K562 (cell line): Measurements from ENCODE around the gene HOXC11. TPM values are rescaled to one million over a fixed set of nuclear protein-coding genes. Genes with fewer than 3 reads are reported as not detected.
A peak's percentile ranks its signal among the peaks of the same experiment; 100 is the strongest.

Experiments used
- CHD2 ChIP-seq: IDR thresholded peaks from 2 replicates; pipeline ENCODE4 v1.6.1; 2011; ENCODE audit warnings: low read depth, low read length
- CREB1 ChIP-seq, 2 experiments: sonication (generic) in 1 of 2; formaldehyde crosslinking in 1 of 2; IDR thresholded peaks; 2 replicates each; pipeline versions ENCODE4 v1.6.1 to v1.8.0; 2012 to 2022; ENCODE audit warnings: inconsistent platforms in 1 of 2, mild to moderate bottlenecking in 1 of 2, missing genetic modification reagents in 1 of 2, moderate library complexity in 1 of 2
- EP400 ChIP-seq: fragments of 450-650 bp; IDR thresholded peaks from 2 replicates; pipeline ENCODE4 v1.6.1; 2017; ENCODE audit warnings: antibody characterized with exemption, mild to moderate bottlenecking, moderate library complexity
- ESRRA ChIP-seq: fragments of 450-650 bp; IDR thresholded peaks from 2 replicates; pipeline ENCODE4 v1.6.1; 2014; ENCODE audit warnings: low read depth, mild to moderate bottlenecking, moderate library complexity, borderline replicate concordance
- HMG20B ChIP-seq: fragments of 250-450 bp; sonication (Bioruptor Pico); IDR thresholded peaks from 2 replicates; pipeline ENCODE4 v1.5.0; 2021; ENCODE audit warnings: mild to moderate bottlenecking
- NR2C2 ChIP-seq, 2 experiments: fragments of 200-800 bp in 1 of 2; sonication (Bioruptor generic) in 1 of 2; sonication (generic) in 1 of 2; formaldehyde crosslinking in 1 of 2; IDR thresholded peaks; 2 replicates each; pipeline versions ENCODE4 v1.6.1 to v1.8.0; 2016 to 2022; ENCODE audit warnings: mild to moderate bottlenecking in 1 of 2, missing compliant biosample characterization in 1 of 2, missing genetic modification characterization in 1 of 2, missing genetic modification reagents in 1 of 2
- RAD51 ChIP-seq: fragments of 450-650 bp; IDR thresholded peaks from 2 replicates; pipeline ENCODE4 v1.7.1; 2016; ENCODE audit warnings: low read depth, mild to moderate bottlenecking, borderline replicate concordance
- SAP30 ChIP-seq: fragments of 200-600 bp; sonication (generic); IDR thresholded peaks from 2 replicates; pipeline ENCODE4 v1.6.1; 2012; ENCODE audit warnings: borderline replicate concordance, low read depth, mild to moderate bottlenecking, moderate library complexity, low read length, control low read depth, inconsistent platforms; ENCODE audit not compliant: insufficient read depth, poor library complexity, severe bottlenecking
- TAF9B ChIP-seq: fragments of 450-650 bp; IDR thresholded peaks from 2 replicates; pipeline ENCODE4 v1.6.1; 2018; ENCODE audit warnings: mild to moderate bottlenecking; ENCODE audit not compliant: partially characterized antibody
- TFAM ChIP-seq: fragments of 250-450 bp; sonication (Bioruptor Pico); conservative IDR thresholded peaks from 2 replicates; pipeline ENCODE4 v1.5.0; 2021; ENCODE audit warnings: mild to moderate bottlenecking, moderate library complexity
- TFE3 ChIP-seq: fragments of 450-650 bp; formaldehyde crosslinking; IDR thresholded peaks from 2 replicates; pipeline ENCODE4 v1.4.0; 2020; ENCODE audit warnings: mild to moderate bottlenecking, mixed read lengths
- VEZF1 ChIP-seq: fragments of 200-800 bp; sonication (Bioruptor generic); IDR thresholded peaks from 2 replicates; pipeline ENCODE4 v1.6.1; 2017; ENCODE audit warnings: missing genetic modification characterization, missing compliant biosample characterization
- ZFP1 ChIP-seq: fragments of 450-650 bp; formaldehyde crosslinking; IDR thresholded peaks from 2 replicates; pipeline ENCODE4 v1.4.0; 2020; ENCODE audit warnings: mild to moderate bottlenecking, mixed read lengths
- ZFP91 ChIP-seq: sonication (generic); formaldehyde crosslinking; IDR thresholded peaks from 2 replicates; pipeline ENCODE4 v1.8.0; 2022; ENCODE audit warnings: mild to moderate bottlenecking, missing genetic modification reagents
- ZNF57 ChIP-seq: fragments of 450-650 bp; formaldehyde crosslinking; IDR thresholded peaks from 2 replicates; pipeline ENCODE4 v1.4.0; 2020; ENCODE audit warnings: mild to moderate bottlenecking, moderate library complexity
- polyA plus RNA-seq, 8 experiments: library from polyadenylated mRNA; depleted of rRNA in 4 of 8; stranded (reverse) in 5 of 8; unstranded in 3 of 8; fragments of >200 nt; fragmentation: Nextera tagmentation in 2 of 8; fragmentation: Illumina TruSeq in 1 of 8; extraction: Ambion mirVana in 2 of 8; extraction: Trizol in 1 of 8; gene quantifications; 2 replicates each; pipeline versions ENCODE4 v1.2.1 to v1.2.3, GENCODE V29; 2011 to 2014; ENCODE audit warnings: inconsistent platforms in 1 of 8, missing spikeins in 1 of 8
- total RNA-seq, 7 experiments: library from RNA; depleted of rRNA in 6 of 7; stranded (reverse); fragments of >200 nt in 6 of 7; fragmentation: Illumina TruSeq in 2 of 7; extraction: Trizol in 2 of 7; gene quantifications; 2 replicates each; pipeline versions ENCODE4 v1.2.1 to v1.2.3, GENCODE V29; 2011 to 2021; ENCODE audit warnings: low replicate concordance in 1 of 7
- TF ChIP-seq, protein P1 (sequence below): fragments of 450-650 bp; formaldehyde crosslinking; IDR thresholded peaks from 2 replicates; pipeline ENCODE4 v1.4.0; 2022; ENCODE audit warnings: missing genetic modification characterization
- TF ChIP-seq, protein P2 (sequence below): fragments of 250-450 bp; sonication (Bioruptor Pico); IDR thresholded peaks from 2 replicates; pipeline ENCODE4 v1.8.0; 2022; ENCODE audit warnings: moderate library complexity, mild to moderate bottlenecking, inconsistent platforms
- TF ChIP-seq, protein P3 (sequence below): fragments of 450-650 bp; IDR thresholded peaks from one replicate; pipeline ENCODE4 v1.6.1; 2018; ENCODE audit warnings: mild to moderate bottlenecking, moderate library complexity; ENCODE audit not compliant: partially characterized antibody

Gene HOXC11
- total and polyA plus RNA-seq, 9 of the 15 experiments (the other 6 are each of a cell fraction or from before 2014, with no cell fraction given), result not detected

DNA sequence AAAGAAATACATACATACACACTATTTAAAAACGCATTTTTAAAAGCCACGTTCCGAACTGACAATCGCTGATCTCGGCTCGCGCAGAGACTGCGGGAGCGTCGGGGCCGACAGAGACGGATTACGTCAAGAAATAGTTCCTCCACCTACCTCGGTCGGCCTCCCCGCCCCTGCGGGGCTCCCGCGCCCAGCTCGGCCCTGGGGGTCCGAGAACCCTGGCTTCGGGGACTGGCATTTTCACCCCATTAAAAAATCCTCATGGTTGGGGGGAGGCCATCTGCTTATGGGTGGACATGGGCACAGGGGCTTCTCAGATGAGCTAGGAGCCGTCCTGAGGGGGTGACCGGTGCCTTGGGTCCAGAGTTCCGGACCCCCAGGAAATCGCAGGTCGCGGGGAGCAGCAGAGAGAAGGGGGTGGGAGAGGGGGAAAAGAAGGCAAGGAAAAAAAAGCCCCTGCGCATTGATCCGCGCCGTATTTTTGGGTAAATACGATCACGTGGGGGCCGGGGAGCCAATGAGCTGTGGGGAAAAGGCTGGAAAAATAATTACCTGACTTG lies 26.7 kb downstream of the HOXC11 start (continued):
- TF ChIP-seq ZFP91 (no peak), HMG20B (CRISPR knock-in tag) (no peak), SAP30 (no peak), CREB1 (IDR thresholded peaks at IDR 0.05) (no peak), CREB1 (CRISPR knock-in tag; IDR thresholded peaks at IDR 0.05) (0 out of 2 replicates have a peak, but pooled peaks have one; percentile 24), ZFP1 (CRISPR knock-in tag) (no peak), CHD2 (peak; percentile 59; the same call in 1 of the 2 replicates), TFAM (CRISPR knock-in tag) (no peak), EP400 (peak; percentile 72), ESRRA (no peak), RAD51 (peak; percentile 94), TAF9B (peak; percentile 70), NR2C2 (CRISPR knock-in tag; IDR thresholded peaks at IDR 0.05) (no peak), NR2C2 (tag; IDR thresholded peaks at IDR 0.05) (peak; percentile 9; the same call in 1 of the 2 replicates), TFE3 (CRISPR knock-in tag) (peak; percentile 80), ZNF57 (no peak), VEZF1 (CRISPR knock-in tag) (peak; percentile 62)
- TF ChIP-seq, protein P1, sequence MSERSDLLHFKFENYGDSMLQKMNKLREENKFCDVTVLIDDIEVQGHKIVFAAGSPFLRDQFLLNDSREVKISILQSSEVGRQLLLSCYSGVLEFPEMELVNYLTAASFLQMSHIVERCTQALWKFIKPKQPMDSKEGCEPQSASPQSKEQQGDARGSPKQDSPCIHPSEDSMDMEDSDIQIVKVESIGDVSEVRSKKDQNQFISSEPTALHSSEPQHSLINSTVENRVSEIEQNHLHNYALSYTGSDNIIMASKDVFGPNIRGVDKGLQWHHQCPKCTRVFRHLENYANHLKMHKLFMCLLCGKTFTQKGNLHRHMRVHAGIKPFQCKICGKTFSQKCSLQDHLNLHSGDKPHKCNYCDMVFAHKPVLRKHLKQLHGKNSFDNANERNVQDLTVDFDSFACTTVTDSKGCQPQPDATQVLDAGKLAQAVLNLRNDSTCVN (CRISPR knock-in tag), result no peak
- TF ChIP-seq, protein P2, sequence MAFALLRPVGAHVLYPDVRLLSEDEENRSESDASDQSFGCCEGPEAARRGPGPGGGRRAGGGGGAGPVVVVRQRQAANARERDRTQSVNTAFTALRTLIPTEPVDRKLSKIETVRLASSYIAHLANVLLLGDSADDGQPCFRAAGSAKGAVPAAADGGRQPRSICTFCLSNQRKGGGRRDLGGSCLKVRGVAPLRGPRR (CRISPR knock-in tag), result 0 out of 2 replicates have a peak, but pooled peaks have one; percentile 11
- TF ChIP-seq, protein P3, sequence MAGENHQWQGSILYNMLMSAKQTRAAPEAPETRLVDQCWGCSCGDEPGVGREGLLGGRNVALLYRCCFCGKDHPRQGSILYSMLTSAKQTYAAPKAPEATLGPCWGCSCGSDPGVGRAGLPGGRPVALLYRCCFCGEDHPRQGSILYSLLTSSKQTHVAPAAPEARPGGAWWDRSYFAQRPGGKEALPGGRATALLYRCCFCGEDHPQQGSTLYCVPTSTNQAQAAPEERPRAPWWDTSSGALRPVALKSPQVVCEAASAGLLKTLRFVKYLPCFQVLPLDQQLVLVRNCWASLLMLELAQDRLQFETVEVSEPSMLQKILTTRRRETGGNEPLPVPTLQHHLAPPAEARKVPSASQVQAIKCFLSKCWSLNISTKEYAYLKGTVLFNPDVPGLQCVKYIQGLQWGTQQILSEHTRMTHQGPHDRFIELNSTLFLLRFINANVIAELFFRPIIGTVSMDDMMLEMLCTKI, result no peak
